IPS DF 6.9 (cell line): ENCODE results near the gene TMEM214.

Source experiments
- DNase-seq: peaks from one replicate; pipeline ENCODE4 v3.0.0-alpha.2; 2013; ENCODE audit warnings: low read depth, low spot score
- H3K27ac ChIP-seq: one replicate; pipeline ENCODE4 v1.5.1; 2013; ENCODE audit warnings: low read length, control low read depth
- H3K27me3 ChIP-seq: 2 replicates; pipeline ENCODE4 v1.6.1; 2013; ENCODE audit warnings: mild to moderate bottlenecking, low read length; ENCODE audit not compliant: control insufficient read depth, insufficient read depth
- H3K36me3 ChIP-seq: 2 replicates; pipeline ENCODE4 v1.6.1; 2013; ENCODE audit warnings: low read length; ENCODE audit not compliant: control insufficient read depth, insufficient read depth
- H3K4me1 ChIP-seq: 2 replicates; pipeline ENCODE4 v1.6.1; 2013; ENCODE audit warnings: low read length; ENCODE audit not compliant: control insufficient read depth, insufficient read depth
- H3K4me3 ChIP-seq: 2 replicates; pipeline ENCODE4 v1.5.1; 2013; ENCODE audit warnings: mild to moderate bottlenecking, low read length
- H3K9me3 ChIP-seq: 2 replicates; pipeline ENCODE4 v1.6.1; 2013; ENCODE audit warnings: low read length, inconsistent platforms; ENCODE audit not compliant: control insufficient read depth, insufficient read depth
- WGBS: extraction: QIAGEN DNeasy Blood & Tissue Kit; methylation state at CpG from one replicate; pipeline ENCODE4 v1.1.7; 2013; ENCODE audit warnings: mixed read lengths, missing lambda C conversion rate; ENCODE audit not compliant: insufficient read length, insufficient coverage; 5-methylcytosine and 5-hydroxymethylcytosine counted together

TMEM214 gene

DNA sequence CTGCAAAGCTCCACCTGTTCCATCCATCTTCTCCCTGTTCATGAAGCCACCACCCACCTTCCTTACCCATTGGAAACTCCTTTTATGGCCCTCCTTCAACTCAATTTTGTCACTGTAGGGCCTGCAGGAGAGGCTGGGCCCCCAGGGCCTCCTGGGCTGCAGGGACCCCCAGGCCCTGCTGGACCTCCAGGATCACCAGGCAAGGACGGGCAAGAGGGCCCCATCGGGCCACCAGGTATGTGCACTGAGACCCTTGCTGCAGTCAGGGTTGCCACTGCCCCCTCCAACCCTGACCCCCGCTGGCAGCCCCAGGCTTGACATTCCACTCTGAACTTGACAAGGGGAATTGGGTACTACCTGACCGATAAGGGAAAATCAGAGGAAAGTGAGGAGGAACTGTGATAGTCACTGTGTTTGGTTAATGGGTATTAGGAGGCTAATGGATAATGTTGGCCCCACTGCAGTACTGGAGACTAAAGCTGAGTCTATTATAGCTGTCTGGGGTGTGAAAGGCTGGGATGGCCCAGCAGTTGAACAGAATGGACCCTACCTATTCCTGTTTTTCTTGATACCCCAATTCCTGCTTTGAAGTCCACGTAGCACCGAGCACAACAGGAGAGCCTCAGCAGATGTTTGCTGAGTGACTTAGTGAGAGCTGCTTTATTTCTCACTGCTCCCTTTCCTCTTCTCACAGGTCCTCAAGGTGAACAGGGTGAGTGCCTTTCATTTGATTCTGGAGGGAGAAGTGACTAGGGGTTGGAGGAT, 51.7 kb downstream of the TMEM214 start:
- WGBS = no CpG with 5 or more reads among the region's 6 CpGs
- Histone ChIP-seq H3K27ac (no peak overlapping the region), H3K4me3 (no peak overlapping the region), H3K4me1 (no peaks in the 10 kb centered on the region; the same call in 1 of the 2 replicates), H3K27me3 (no peaks in the 10 kb centered on the region), H3K36me3 (no peaks in the 10 kb centered on the region; the same call in 1 of the 2 replicates), H3K9me3 (no peaks in the 10 kb centered on the region)
- no peak for DNase-seq

DNA sequence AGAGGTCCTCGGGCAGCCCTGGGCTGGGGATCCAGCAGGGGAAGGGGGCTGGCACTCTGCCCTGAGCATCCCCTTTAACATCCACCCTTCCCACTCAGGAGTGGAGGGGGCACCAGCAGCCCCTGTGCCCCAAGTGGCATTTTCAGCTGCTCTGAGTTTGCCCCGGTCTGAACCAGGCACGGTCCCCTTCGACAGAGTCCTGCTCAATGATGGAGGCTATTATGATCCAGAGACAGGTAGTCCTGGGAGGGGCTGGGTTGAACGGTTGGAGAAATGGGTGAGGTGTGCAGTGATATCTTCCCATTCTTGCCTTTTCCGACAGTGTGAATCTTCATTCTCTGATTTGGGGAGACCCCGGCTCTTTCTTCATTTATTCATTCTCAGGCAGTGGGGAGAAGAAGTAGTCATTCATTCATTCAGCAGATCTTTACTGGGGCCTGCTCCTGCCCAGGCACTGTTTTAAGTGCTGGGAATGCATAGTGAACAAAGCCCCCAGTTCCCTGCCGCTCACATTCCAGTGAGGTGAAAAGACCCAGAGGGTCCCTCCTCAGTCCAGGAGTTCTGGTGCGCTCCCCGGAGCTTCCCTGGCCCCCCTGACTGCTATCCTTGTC, 52.4 kb downstream of the TMEM214 start:
- DNase-seq = no peak
- no peaks in the 10 kb centered on the region for H3K27me3 ChIP-seq
- no peaks in the 10 kb centered on the region; the same call in 1 of the 2 replicates for H3K4me1 ChIP-seq
- peak overlapping the region; percentile 49; the same call in 1 of the 2 replicates for H3K4me3 ChIP-seq
- H3K9me3 ChIP-seq = no peaks in the 10 kb centered on the region
- H3K27ac ChIP-seq = no peak overlapping the region
- WGBS = no CpG with 5 or more reads among the region's 10 CpGs
- H3K36me3 ChIP-seq = no peaks in the 10 kb centered on the region; the same call in 1 of the 2 replicates

DNA sequence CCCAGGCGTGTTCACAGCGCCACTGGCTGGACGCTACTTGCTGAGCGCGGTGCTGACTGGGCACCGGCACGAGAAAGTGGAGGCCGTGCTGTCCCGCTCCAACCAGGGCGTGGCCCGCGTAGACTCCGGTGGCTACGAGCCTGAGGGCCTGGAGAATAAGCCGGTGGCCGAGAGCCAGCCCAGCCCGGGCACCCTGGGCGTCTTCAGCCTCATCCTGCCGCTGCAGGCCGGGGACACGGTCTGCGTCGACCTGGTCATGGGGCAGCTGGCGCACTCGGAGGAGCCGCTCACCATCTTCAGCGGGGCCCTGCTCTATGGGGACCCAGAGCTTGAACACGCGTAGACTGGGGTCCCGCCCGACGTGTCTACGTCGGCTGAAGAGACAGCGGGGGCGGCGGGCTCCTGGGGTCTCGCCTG, 52.9 kb downstream of the TMEM214 start:
- Histone ChIP-seq H3K9me3 (no peaks in the 10 kb centered on the region), H3K4me3 (peak overlapping the region; percentile 49; the same call in 1 of the 2 replicates), H3K27me3 (no peaks in the 10 kb centered on the region), H3K27ac (no peak overlapping the region), H3K36me3 (no peaks in the 10 kb centered on the region; the same call in 1 of the 2 replicates), H3K4me1 (no peaks in the 10 kb centered on the region; the same call in 1 of the 2 replicates)
- no peak for DNase-seq
- WGBS = no CpG with 5 or more reads among the region's 38 CpGs

GRCh38 chr2:27086090-27086723, 53.4 kb downstream of the TMEM214 start:
- Histone ChIP-seq H3K9me3 (no peaks in the 10 kb centered on the region), H3K4me1 (no peaks in the 10 kb centered on the region; the same call in 1 of the 2 replicates), H3K27me3 (no peaks in the 10 kb centered on the region), H3K36me3 (no peaks in the 10 kb centered on the region; the same call in 1 of the 2 replicates), H3K4me3 (peak overlapping the region; percentile 49; the same call in 1 of the 2 replicates), H3K27ac (no peak overlapping the region)
- no CpG with 5 or more reads among the region's 81 CpGs for WGBS
- no peak for DNase-seq

DNA sequence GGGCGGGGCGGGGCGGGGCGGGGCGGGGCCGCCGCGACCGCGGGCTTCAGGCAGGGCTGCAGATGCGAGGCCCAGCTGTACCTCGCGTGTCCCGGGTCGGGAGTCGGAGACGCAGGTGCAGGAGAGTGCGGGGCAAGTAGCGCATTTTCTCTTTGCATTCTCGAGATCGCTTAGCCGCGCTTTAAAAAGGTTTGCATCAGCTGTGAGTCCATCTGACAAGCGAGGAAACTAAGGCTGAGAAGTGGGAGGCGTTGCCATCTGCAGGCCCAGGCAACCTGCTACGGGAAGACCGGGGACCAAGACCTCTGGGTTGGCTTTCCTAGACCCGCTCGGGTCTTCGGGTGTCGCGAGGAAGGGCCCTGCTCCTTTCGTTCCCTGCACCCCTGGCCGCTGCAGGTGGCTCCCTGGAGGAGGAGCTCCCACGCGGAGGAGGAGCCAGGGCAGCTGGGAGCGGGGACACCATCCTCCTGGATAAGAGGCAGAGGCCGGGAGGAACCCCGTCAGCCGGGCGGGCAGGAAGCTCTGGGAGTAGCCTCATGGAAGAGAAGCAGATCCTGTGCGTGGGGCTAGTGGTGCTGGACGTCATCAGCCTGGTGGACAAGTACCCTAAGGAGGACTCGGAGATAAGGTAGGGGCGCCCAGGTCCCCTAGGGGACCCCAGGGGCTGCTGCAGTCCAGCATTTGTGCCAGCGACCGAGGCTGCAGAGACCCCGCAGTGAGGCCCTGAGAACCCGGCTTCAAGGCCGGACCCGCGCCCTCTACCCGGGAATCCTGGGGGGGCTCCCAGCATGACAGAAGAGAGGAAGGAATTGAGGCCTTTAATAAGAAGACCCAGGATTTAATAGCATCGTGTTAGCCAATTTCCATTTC, 54.2 kb downstream of the TMEM214 start, which contains the start of gene KHK:
TSS of gene KHK (plus strand) at position 49 of the 870 bp plus-strand sequence. CDS start at position 537, 488 bp downstream.
- Histone ChIP-seq H3K9me3 (no peaks in the 10 kb centered on the region), H3K4me3 (peak within 1 kb of the TSS; percentile 53; the same call in 1 of the 2 replicates), H3K4me1 (no peaks in the 10 kb centered on the region), H3K27ac (no peak within 1 kb of the TSS), H3K27me3 (no peaks in the 10 kb centered on the region), H3K36me3 (no peaks in the 10 kb centered on the region; the same call in 1 of the 2 replicates)
- WGBS = no CpG with 5 or more reads among the region's 54 CpGs
- DNase-seq = no peak

DNA sequence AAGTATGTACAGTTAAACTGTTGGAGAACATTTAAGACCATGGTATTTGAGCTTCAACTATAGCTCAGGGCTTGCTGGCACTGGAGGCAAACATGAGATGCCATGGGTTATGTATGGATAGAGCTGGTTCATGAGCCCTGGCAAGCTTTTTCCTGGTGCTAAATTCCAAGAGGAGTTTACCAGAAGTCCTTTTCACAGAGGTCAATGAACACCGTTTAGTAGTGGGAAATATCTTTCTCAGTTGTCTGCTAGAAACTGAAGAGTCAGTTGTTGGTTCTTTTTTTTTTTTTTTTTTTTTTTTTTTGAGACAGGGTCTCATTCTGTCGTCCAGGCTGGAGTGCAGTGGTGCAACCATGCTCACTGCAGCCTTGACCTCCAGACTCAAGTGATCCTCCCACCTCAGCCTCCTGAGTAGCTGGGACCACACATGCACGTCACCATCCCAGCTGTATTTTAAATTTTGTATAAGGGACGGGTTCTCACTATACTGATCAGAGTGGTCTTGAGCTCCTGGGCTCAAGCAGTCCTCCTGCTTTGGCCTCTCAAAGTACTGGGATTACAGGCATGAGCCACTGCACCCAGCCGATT, 55.2 kb downstream of the TMEM214 start:
- no peak overlapping the region for H3K4me3 ChIP-seq
- WGBS = no CpG with 5 or more reads among the region's 5 CpGs
- H3K36me3 ChIP-seq = no peaks in the 10 kb centered on the region
- H3K27ac ChIP-seq = no peak overlapping the region
- H3K4me1 ChIP-seq = no peaks in the 10 kb centered on the region
- H3K9me3 ChIP-seq = no peaks in the 10 kb centered on the region
- DNase-seq = no peak
- H3K27me3 ChIP-seq = no peaks in the 10 kb centered on the region

DNA sequence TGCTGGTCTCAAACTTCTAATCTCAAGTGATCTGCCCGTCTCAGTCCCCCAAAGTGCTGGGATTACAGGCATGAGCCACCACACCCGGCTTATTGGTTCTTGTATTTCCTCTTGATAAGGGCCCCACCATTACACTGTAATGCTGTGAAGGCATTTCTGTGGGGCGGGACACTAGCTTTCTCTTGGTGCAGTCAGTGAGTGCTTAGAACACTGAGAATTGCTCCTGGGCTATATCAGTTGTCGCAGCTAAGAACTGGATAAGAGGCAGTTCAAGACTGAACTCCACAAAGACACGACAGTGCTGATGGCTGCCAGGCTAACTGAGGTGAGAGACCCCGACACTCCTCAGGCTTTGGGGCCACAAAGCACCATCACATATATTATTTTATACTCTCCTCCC, 55.9 kb downstream of the TMEM214 start:
- Histone ChIP-seq H3K9me3 (no peaks in the 10 kb centered on the region), H3K4me1 (no peaks in the 10 kb centered on the region), H3K4me3 (no peak overlapping the region), H3K36me3 (no peaks in the 10 kb centered on the region), H3K27ac (no peak overlapping the region), H3K27me3 (no peaks in the 10 kb centered on the region)
- DNase-seq = no peak
- WGBS = no CpG with 5 or more reads among the region's 6 CpGs

DNA sequence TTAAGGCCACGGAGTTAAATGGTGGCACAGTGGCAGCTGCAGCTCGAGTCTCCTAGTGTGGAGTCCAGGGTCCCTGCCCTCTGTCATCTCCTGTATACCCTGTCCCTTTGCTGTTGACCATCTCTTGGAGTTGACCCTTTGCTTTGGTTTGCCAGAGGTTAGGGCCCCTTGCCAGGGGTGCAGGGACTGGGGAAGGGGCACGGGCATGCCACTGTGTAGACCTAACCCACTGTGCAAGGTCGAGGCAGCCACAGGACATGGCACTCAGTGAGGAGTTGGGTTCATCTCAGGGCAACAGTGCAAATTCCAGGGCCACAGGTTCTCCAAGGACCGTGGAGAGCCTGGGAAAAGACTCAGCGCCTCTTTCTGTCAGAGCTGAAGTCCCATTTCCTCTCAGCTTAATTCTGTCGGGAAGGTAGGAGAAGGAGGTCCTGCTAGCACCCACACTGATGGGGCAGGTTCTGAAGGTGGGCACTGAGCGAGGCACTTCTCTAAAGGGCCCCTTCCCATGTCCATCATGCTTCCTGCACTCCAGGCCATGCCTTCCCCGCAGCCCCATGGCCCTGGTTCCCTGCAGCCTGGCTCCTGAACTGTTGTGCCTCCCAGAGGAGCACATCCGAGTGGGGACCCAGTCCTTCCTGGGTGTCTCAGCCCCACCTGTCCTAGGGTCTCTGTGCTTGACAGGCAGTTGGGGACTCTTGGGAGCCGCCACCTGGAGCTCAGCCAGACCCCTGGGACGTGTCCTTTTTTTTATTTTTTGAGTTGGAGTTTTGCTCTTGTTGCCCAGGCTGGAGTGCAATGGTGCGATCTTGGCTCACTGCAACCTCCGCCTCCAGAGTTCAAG, 56.6 kb downstream of the TMEM214 start:
- Histone ChIP-seq H3K9me3 (no peaks in the 10 kb centered on the region), H3K4me3 (no peak overlapping the region), H3K27ac (no peak overlapping the region), H3K27me3 (no peaks in the 10 kb centered on the region), H3K4me1 (no peaks in the 10 kb centered on the region), H3K36me3 (no peaks in the 10 kb centered on the region)
- no peak for DNase-seq
- no CpG with 5 or more reads among the region's 14 CpGs for WGBS
